WTC11 (cell line): ENCODE measurements around the gene CNNM3. TPM values are rescaled to one million over a fixed set of nuclear protein-coding genes. Genes with fewer than 3 reads are reported as not detected.

Source experiments
- ATF6 ChIP-seq: sonication (generic); formaldehyde crosslinking; IDR thresholded peaks from 2 replicates; pipeline ENCODE4 v1.8.1; 2023; ENCODE audit warnings: mild to moderate bottlenecking, missing genetic modification reagents
- E2F1 ChIP-seq: sonication (generic); formaldehyde crosslinking; IDR thresholded peaks from 2 replicates; pipeline ENCODE4 v1.8.0; 2022; ENCODE audit warnings: mild to moderate bottlenecking, missing genetic modification reagents
- EMX1 ChIP-seq: fragments of 250-450 bp; sonication (Bioruptor Pico); IDR thresholded peaks from 2 replicates; pipeline ENCODE4 v1.8.0; 2021; ENCODE audit warnings: mild to moderate bottlenecking
- ERG ChIP-seq: fragments of 250-450 bp; sonication (Bioruptor Pico); IDR thresholded peaks from 2 replicates; pipeline ENCODE4 v1.8.0; 2021; ENCODE audit warnings: mild to moderate bottlenecking
- ESRRA ChIP-seq: sonication (generic); formaldehyde crosslinking; IDR thresholded peaks from 2 replicates; pipeline ENCODE4 v1.8.1; 2022; ENCODE audit warnings: mild to moderate bottlenecking, missing genetic modification reagents, borderline replicate concordance
- FOXK1 ChIP-seq: sonication (generic); formaldehyde crosslinking; IDR thresholded peaks from 2 replicates; pipeline ENCODE4 v1.8.0; 2022; ENCODE audit warnings: mild to moderate bottlenecking, moderate library complexity, missing genetic modification reagents
- HMGA2 ChIP-seq: fragments of 250-450 bp; sonication (Bioruptor Pico); IDR thresholded peaks from 2 replicates; pipeline ENCODE4 v1.4.0; 2021; ENCODE audit warnings: mild to moderate bottlenecking, moderate library complexity
- IRF2 ChIP-seq: sonication (generic); formaldehyde crosslinking; IDR thresholded peaks from 2 replicates; pipeline ENCODE4 v1.8.0; 2022; ENCODE audit warnings: low read depth, missing genetic modification reagents, borderline replicate concordance
- JUN ChIP-seq: sonication (generic); formaldehyde crosslinking; IDR thresholded peaks from 2 replicates; pipeline ENCODE4 v1.8.0; 2023; ENCODE audit warnings: mild to moderate bottlenecking, missing genetic modification reagents
- KAT7 ChIP-seq: sonication (generic); formaldehyde crosslinking; IDR thresholded peaks from 2 replicates; pipeline ENCODE4 v1.8.1; 2023; ENCODE audit warnings: missing genetic modification reagents, mild to moderate bottlenecking, borderline replicate concordance
- MXD4 ChIP-seq: fragments of 250-450 bp; sonication (Bioruptor Pico); IDR thresholded peaks from 2 replicates; pipeline ENCODE4 v1.8.0; 2021; ENCODE audit warnings: mild to moderate bottlenecking, moderate library complexity, borderline replicate concordance
- SMAD3 ChIP-seq: sonication (generic); formaldehyde crosslinking; IDR thresholded peaks from 2 replicates; pipeline ENCODE4 v1.8.0; 2022; ENCODE audit warnings: missing genetic modification reagents, mild to moderate bottlenecking, borderline replicate concordance
- SP1 ChIP-seq: sonication (generic); formaldehyde crosslinking; conservative IDR thresholded peaks from 2 replicates; pipeline ENCODE4 v1.8.1; 2022; ENCODE audit warnings: missing genetic modification reagents
- TEAD1 ChIP-seq: sonication (generic); formaldehyde crosslinking; IDR thresholded peaks from 2 replicates; pipeline ENCODE4 v1.8.0; 2022; ENCODE audit warnings: mild to moderate bottlenecking, missing genetic modification reagents
- TP53 ChIP-seq: sonication (generic); formaldehyde crosslinking; IDR thresholded peaks from 2 replicates; pipeline ENCODE4 v1.8.1; 2023; ENCODE audit warnings: mild to moderate bottlenecking, missing genetic modification reagents
- USF1 ChIP-seq: sonication (generic); formaldehyde crosslinking; IDR thresholded peaks from 2 replicates; pipeline ENCODE4 v1.8.0; 2022; ENCODE audit warnings: mild to moderate bottlenecking, missing genetic modification reagents
- ZBTB21 ChIP-seq: sonication (generic); formaldehyde crosslinking; IDR thresholded peaks from 2 replicates; pipeline ENCODE4 v1.8.1; 2023; ENCODE audit warnings: mild to moderate bottlenecking, missing genetic modification reagents, borderline replicate concordance
- ZNF263 ChIP-seq: sonication (generic); formaldehyde crosslinking; IDR thresholded peaks from 2 replicates; pipeline ENCODE4 v1.8.1; 2022; ENCODE audit warnings: low read depth, mild to moderate bottlenecking, moderate library complexity, missing genetic modification reagents
- total RNA-seq: library from RNA; stranded (reverse); gene quantifications from 3 replicates; pipeline ENCODE4 v1.2.3, GENCODE V29; 2021
- TF ChIP-seq, protein P1 (sequence below): sonication (generic); formaldehyde crosslinking; IDR thresholded peaks from 2 replicates; pipeline ENCODE4 v1.8.1; 2023; ENCODE audit warnings: mild to moderate bottlenecking, missing genetic modification reagents, borderline replicate concordance
- TF ChIP-seq, protein P2 (sequence below): sonication (generic); formaldehyde crosslinking; conservative IDR thresholded peaks from 2 replicates; pipeline ENCODE4 v1.8.1; 2023; ENCODE audit warnings: mild to moderate bottlenecking, low read depth, missing genetic modification reagents, moderate library complexity
- TF ChIP-seq, protein P3 (sequence below): sonication (generic); formaldehyde crosslinking; IDR thresholded peaks from 2 replicates; pipeline ENCODE4 v1.8.1; 2022; ENCODE audit warnings: mild to moderate bottlenecking, moderate library complexity, missing genetic modification reagents
- TF ChIP-seq, protein P4 (sequence below): sonication (generic); formaldehyde crosslinking; IDR thresholded peaks from 2 replicates; pipeline ENCODE4 v1.8.0; 2022; ENCODE audit warnings: missing genetic modification reagents

Gene CNNM3
- total RNA-seq, 1 experiment from 2014 or later = 34.9 TPM

DNA sequence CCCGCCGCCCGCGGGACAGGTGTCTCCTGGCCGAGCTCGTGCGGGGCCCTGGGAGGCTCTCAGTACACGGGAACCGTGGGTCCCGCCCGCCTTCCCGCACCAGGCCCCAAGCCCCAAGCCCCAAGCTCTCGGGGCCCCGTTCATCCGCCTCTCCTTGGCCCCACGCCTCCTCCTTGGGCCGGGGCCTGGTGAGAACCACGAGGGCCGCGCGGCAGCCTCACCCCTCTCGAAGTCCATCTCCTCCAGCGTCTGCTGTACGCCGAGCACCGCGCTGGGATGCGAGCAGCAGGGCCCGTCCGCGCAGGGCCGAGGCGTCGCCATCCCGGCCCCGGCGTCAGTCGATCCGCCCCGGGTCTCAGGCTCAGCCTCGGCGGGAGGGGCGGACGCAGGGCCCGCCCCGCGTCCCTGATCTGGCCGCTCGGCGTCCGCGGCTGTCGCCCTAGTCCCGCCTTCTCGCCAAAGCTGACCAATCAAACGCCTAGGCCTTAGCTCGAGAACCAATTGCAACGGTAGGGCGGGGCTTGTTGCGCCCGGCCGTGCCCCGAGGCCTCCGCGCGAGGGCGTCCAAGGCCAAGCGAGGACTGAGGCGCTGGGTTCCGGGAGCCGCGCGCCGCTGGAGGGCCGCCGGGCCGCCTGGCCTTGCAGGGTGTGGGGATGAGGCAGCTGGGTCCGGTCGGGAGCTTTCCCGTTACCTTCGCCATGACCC, 41.8 kb downstream of the CNNM3 start, which contains the start of gene ANKRD39 (continued):
- no peak for TF ChIP-seq HMGA2
- TF ChIP-seq, protein P1, sequence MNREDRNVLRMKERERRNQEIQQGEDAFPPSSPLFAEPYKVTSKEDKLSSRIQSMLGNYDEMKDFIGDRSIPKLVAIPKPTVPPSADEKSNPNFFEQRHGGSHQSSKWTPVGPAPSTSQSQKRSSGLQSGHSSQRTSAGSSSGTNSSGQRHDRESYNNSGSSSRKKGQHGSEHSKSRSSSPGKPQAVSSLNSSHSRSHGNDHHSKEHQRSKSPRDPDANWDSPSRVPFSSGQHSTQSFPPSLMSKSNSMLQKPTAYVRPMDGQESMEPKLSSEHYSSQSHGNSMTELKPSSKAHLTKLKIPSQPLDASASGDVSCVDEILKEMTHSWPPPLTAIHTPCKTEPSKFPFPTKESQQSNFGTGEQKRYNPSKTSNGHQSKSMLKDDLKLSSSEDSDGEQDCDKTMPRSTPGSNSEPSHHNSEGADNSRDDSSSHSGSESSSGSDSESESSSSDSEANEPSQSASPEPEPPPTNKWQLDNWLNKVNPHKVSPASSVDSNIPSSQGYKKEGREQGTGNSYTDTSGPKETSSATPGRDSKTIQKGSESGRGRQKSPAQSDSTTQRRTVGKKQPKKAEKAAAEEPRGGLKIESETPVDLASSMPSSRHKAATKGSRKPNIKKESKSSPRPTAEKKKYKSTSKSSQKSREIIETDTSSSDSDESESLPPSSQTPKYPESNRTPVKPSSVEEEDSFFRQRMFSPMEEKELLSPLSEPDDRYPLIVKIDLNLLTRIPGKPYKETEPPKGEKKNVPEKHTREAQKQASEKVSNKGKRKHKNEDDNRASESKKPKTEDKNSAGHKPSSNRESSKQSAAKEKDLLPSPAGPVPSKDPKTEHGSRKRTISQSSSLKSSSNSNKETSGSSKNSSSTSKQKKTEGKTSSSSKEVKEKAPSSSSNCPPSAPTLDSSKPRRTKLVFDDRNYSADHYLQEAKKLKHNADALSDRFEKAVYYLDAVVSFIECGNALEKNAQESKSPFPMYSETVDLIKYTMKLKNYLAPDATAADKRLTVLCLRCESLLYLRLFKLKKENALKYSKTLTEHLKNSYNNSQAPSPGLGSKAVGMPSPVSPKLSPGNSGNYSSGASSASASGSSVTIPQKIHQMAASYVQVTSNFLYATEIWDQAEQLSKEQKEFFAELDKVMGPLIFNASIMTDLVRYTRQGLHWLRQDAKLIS (CRISPR knock-in tag) = no peak
- TF ChIP-seq ZNF263 = no peak
- no peak for TF ChIP-seq MXD4
- TF ChIP-seq KAT7 (CRISPR knock-in tag) = peak; percentile 93; the same call in 1 of the 2 replicates
- TF ChIP-seq ESRRA (CRISPR knock-in tag) = peak; percentile 81
- TF ChIP-seq USF1 = peak; percentile 25; the same call in 1 of the 2 replicates
- TF ChIP-seq E2F1 (CRISPR knock-in tag) = peak; percentile 58
- TF ChIP-seq, protein P2, sequence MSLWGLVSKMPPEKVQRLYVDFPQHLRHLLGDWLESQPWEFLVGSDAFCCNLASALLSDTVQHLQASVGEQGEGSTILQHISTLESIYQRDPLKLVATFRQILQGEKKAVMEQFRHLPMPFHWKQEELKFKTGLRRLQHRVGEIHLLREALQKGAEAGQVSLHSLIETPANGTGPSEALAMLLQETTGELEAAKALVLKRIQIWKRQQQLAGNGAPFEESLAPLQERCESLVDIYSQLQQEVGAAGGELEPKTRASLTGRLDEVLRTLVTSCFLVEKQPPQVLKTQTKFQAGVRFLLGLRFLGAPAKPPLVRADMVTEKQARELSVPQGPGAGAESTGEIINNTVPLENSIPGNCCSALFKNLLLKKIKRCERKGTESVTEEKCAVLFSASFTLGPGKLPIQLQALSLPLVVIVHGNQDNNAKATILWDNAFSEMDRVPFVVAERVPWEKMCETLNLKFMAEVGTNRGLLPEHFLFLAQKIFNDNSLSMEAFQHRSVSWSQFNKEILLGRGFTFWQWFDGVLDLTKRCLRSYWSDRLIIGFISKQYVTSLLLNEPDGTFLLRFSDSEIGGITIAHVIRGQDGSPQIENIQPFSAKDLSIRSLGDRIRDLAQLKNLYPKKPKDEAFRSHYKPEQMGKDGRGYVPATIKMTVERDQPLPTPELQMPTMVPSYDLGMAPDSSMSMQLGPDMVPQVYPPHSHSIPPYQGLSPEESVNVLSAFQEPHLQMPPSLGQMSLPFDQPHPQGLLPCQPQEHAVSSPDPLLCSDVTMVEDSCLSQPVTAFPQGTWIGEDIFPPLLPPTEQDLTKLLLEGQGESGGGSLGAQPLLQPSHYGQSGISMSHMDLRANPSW (CRISPR knock-in tag) = no peak
- TF ChIP-seq, protein P3, sequence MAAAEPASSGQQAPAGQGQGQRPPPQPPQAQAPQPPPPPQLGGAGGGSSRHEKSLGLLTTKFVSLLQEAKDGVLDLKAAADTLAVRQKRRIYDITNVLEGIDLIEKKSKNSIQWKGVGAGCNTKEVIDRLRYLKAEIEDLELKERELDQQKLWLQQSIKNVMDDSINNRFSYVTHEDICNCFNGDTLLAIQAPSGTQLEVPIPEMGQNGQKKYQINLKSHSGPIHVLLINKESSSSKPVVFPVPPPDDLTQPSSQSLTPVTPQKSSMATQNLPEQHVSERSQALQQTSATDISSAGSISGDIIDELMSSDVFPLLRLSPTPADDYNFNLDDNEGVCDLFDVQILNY (CRISPR knock-in tag) = no peak
- no peak for TF ChIP-seq EMX1 (CRISPR knock-in tag)
- TF ChIP-seq, protein P4, sequence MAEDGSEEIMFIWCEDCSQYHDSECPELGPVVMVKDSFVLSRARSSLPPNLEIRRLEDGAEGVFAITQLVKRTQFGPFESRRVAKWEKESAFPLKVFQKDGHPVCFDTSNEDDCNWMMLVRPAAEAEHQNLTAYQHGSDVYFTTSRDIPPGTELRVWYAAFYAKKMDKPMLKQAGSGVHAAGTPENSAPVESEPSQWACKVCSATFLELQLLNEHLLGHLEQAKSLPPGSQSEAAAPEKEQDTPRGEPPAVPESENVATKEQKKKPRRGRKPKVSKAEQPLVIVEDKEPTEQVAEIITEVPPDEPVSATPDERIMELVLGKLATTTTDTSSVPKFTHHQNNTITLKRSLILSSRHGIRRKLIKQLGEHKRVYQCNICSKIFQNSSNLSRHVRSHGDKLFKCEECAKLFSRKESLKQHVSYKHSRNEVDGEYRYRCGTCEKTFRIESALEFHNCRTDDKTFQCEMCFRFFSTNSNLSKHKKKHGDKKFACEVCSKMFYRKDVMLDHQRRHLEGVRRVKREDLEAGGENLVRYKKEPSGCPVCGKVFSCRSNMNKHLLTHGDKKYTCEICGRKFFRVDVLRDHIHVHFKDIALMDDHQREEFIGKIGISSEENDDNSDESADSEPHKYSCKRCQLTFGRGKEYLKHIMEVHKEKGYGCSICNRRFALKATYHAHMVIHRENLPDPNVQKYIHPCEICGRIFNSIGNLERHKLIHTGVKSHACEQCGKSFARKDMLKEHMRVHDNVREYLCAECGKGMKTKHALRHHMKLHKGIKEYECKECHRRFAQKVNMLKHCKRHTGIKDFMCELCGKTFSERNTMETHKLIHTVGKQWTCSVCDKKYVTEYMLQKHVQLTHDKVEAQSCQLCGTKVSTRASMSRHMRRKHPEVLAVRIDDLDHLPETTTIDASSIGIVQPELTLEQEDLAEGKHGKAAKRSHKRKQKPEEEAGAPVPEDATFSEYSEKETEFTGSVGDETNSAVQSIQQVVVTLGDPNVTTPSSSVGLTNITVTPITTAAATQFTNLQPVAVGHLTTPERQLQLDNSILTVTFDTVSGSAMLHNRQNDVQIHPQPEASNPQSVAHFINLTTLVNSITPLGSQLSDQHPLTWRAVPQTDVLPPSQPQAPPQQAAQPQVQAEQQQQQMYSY (CRISPR knock-in tag) = peak; percentile 100
- peak; percentile 81; the same call in 1 of the 2 replicates for TF ChIP-seq TP53
- peak; percentile 76; the same call in 1 of the 2 replicates for TF ChIP-seq JUN
- TF ChIP-seq ATF6 = no peak
- TF ChIP-seq IRF2 (CRISPR knock-in tag) = no peak
- peak; percentile 87 for TF ChIP-seq FOXK1 (CRISPR knock-in tag)
- peak; percentile 100 for TF ChIP-seq SP1 (CRISPR knock-in tag)
- no peak for TF ChIP-seq ZBTB21 (CRISPR knock-in tag)
- TF ChIP-seq SMAD3 (CRISPR knock-in tag) = no peak
- no peak for TF ChIP-seq ERG (CRISPR knock-in tag)
- peak; percentile 72; the same call in 1 of the 2 replicates for TF ChIP-seq TEAD1 (CRISPR knock-in tag)
